DMS 273 (cell line): ENCODE data around the gene NUDCD3.

ENCODE experiments used
- DNase-seq: peaks from one replicate; lab custom pipeline; 2025; ENCODE audit not compliant: unreplicated experiment; lab: John Stamatoyannopoulos, UW

Gene NUDCD3

GRCh38 chr7:44490351-44491200 lies at the start of gene NUDCD3:
TSS of gene NUDCD3 (minus strand) at chr7:44490658. CDS start at chr7:44490600, 58 bp downstream.
- DNase-seq, result peak; percentile 98

GRCh38 chr7:44539669-44540506 lies 49.4 kb upstream of the NUDCD3 start:
- no peak for DNase-seq

- DNase-seq, result no peak
Observed at GRCh38 chr7:44538798-44539668, 48.6 kb upstream of the NUDCD3 start.

GRCh38 chr7:44538093-44538797 lies 47.8 kb upstream of the NUDCD3 start:
- DNase-seq, result no peak

- DNase-seq, result no peak
Observed at GRCh38 chr7:44537442-44537841, 47.0 kb upstream of the NUDCD3 start.

GRCh38 chr7:44536090-44536489 lies 45.6 kb upstream of the NUDCD3 start:
- DNase-seq, result no peak

- no peak for DNase-seq
Observed at GRCh38 chr7:44535348-44536064, 45.0 kb upstream of the NUDCD3 start.

GRCh38 chr7:44534501-44534900 lies 44.0 kb upstream of the NUDCD3 start:
- peak; percentile 92 for DNase-seq

- peak; percentile 71 for DNase-seq
Observed at GRCh38 chr7:44534087-44534486, 43.6 kb upstream of the NUDCD3 start.

GRCh38 chr7:44533301-44534055 lies 43.0 kb upstream of the NUDCD3 start:
- DNase-seq, result peak; percentile 71

GRCh38 chr7:44531421-44532380 lies 41.2 kb upstream of the NUDCD3 start:
- no peak for DNase-seq

- no peak for DNase-seq
Observed at GRCh38 chr7:44530990-44531389, 40.5 kb upstream of the NUDCD3 start.

GRCh38 chr7:44524811-44525388 lies 34.4 kb upstream of the NUDCD3 start:
- no peak for DNase-seq

- no peak for DNase-seq
Observed at GRCh38 chr7:44522315-44522714, 31.9 kb upstream of the NUDCD3 start.

- DNase-seq, result no peak
Observed at GRCh38 chr7:44521347-44522095, 31.1 kb upstream of the NUDCD3 start.

GRCh38 chr7:44520574-44520973 lies 30.1 kb upstream of the NUDCD3 start:
- DNase-seq, result no peak

GRCh38 chr7:44519546-44519945 lies 29.1 kb upstream of the NUDCD3 start:
- peak; percentile 75 for DNase-seq
